Neural cell (in vitro differentiated cells): ENCODE data around the gene CMBL. TPM values are rescaled to one million over a fixed set of nuclear protein-coding genes. Genes with fewer than 3 reads are reported as not detected.

Experiments
- H2AFZ ChIP-seq: fragments of 200-600, 300-800 bp; sonication (generic), shearing (Covaris generic); 2 replicates; pipeline ENCODE4 v1.6.0; 2014; ENCODE audit warnings: low read depth, mild to moderate bottlenecking, antibody characterized with exemption, low read length, moderate library complexity
- H3F3A ChIP-seq: fragments of 200-600 bp; shearing (Covaris generic); 2 replicates; pipeline ENCODE4 v1.6.1; 2016; ENCODE audit warnings: mild to moderate bottlenecking, moderate library complexity, mixed read lengths, antibody characterized with exemption, low read length; ENCODE audit not compliant: insufficient read depth, poor library complexity, severe bottlenecking
- H3K27ac ChIP-seq: fragments of 200-600, 300-800 bp; sonication (generic), shearing (Covaris generic); 2 replicates; pipeline ENCODE4 v1.5.1; 2014; ENCODE audit warnings: mild to moderate bottlenecking, low read length, moderate library complexity
- H3K27me3 ChIP-seq: fragments of 300-800, 200-600 bp; sonication (generic), shearing (Covaris generic); 2 replicates; pipeline ENCODE4 v1.6.0; 2014; ENCODE audit warnings: mild to moderate bottlenecking, low read depth, low read length, moderate library complexity; ENCODE audit not compliant: insufficient read depth
- H3K36me3 ChIP-seq: fragments of 300-800, 200-600 bp; sonication (generic), shearing (Covaris generic); 2 replicates; pipeline ENCODE4 v1.5.1; 2014; ENCODE audit warnings: mild to moderate bottlenecking, antibody characterized with exemption, low read length, moderate library complexity; ENCODE audit not compliant: insufficient read depth
- H3K4me2 ChIP-seq: fragments of 300-800, 200-600 bp; sonication (generic), shearing (Covaris generic); 2 replicates; pipeline ENCODE4 v1.6.0; 2014; ENCODE audit warnings: mild to moderate bottlenecking, low read length
- H3K4me3 ChIP-seq: fragments of 300-800, 200-600 bp; sonication (generic), shearing (Covaris generic); 2 replicates; pipeline ENCODE4 v1.5.1; 2014; ENCODE audit warnings: mild to moderate bottlenecking, low read length, moderate library complexity
- H3K79me2 ChIP-seq: fragments of 200-600 bp; shearing (Covaris generic); replicated peaks from 2 replicates; pipeline ENCODE4 v1.6.0; 2014; ENCODE audit warnings: mild to moderate bottlenecking, low read length, moderate library complexity; ENCODE audit not compliant: insufficient read depth
- H3K9ac ChIP-seq: fragments of 300-800, 200-600 bp; sonication (generic), shearing (Covaris generic); 2 replicates; pipeline ENCODE4 v1.6.1; 2016; ENCODE audit warnings: mild to moderate bottlenecking, low read length, mixed read lengths
- H3K9me2 ChIP-seq: fragments of 200-600 bp; shearing (Covaris generic); 2 replicates; pipeline ENCODE4 v1.6.1; 2016; ENCODE audit warnings: mild to moderate bottlenecking, low read length, mixed read lengths; ENCODE audit not compliant: insufficient read depth
- H3K9me3 ChIP-seq: fragments of 200-600, 300-800 bp; sonication (generic), shearing (Covaris generic); 2 replicates; pipeline ENCODE4 v1.6.1; 2016; ENCODE audit warnings: mild to moderate bottlenecking, mixed run types, low read length, moderate library complexity, mixed read lengths
- H4K20me1 ChIP-seq: fragments of 200-600 bp; shearing (Covaris generic); 2 replicates; pipeline ENCODE4 v1.6.1; 2016; ENCODE audit warnings: mild to moderate bottlenecking, mixed run types; ENCODE audit not compliant: insufficient read depth
- CTCF ChIP-seq: fragments of 450-650 bp; IDR thresholded peaks from 2 replicates; pipeline ENCODE4 v1.5.1; 2014; ENCODE audit warnings: antibody characterized with exemption, mild to moderate bottlenecking, moderate library complexity; ENCODE audit not compliant: poor library complexity, severe bottlenecking
- EP300 ChIP-seq: fragments of 450-650 bp; conservative IDR thresholded peaks from 2 replicates; pipeline ENCODE4 v1.6.1; 2014; ENCODE audit warnings: antibody characterized with exemption, mild to moderate bottlenecking, moderate library complexity; ENCODE audit not compliant: poor library complexity, severe bottlenecking
- EZH2 ChIP-seq: fragments of 200-600, 300-800 bp; shearing (Covaris generic), sonication (generic); IDR thresholded peaks from 2 replicates; pipeline ENCODE4 v1.6.1; 2014; ENCODE audit warnings: antibody characterized with exemption, low read length, borderline replicate concordance, mild to moderate bottlenecking; ENCODE audit not compliant: insufficient read depth, poor library complexity, severe bottlenecking
- MXI1 ChIP-seq: fragments of 450-650 bp; conservative IDR thresholded peaks from 2 replicates; pipeline ENCODE4 v1.6.1; 2014; ENCODE audit warnings: antibody characterized with exemption, mild to moderate bottlenecking; ENCODE audit not compliant: poor library complexity, severe bottlenecking
- POLR2AphosphoS5 ChIP-seq: IDR thresholded peaks from 2 replicates; pipeline ENCODE4 v1.6.1; 2012
- RAD21 ChIP-seq: fragments of 450-650 bp; conservative IDR thresholded peaks from 2 replicates; pipeline ENCODE4 v1.6.1; 2014; ENCODE audit warnings: antibody characterized with exemption, mild to moderate bottlenecking, moderate library complexity
- REST ChIP-seq: IDR thresholded peaks from 2 replicates; pipeline ENCODE4 v1.6.1; 2012; ENCODE audit warnings: borderline replicate concordance
- SMC3 ChIP-seq: fragments of 450-650 bp; conservative IDR thresholded peaks from 2 replicates; pipeline ENCODE4 v1.6.1; 2014; ENCODE audit warnings: antibody characterized with exemption, mild to moderate bottlenecking, moderate library complexity; ENCODE audit not compliant: poor library complexity
- TAF1 ChIP-seq: IDR thresholded peaks from 2 replicates; pipeline ENCODE4 v1.6.1; 2012; ENCODE audit warnings: low read depth
- polyA plus RNA-seq: library from polyadenylated mRNA; depleted of rRNA; stranded (reverse); fragments of >200 nt; gene quantifications from 2 replicates; pipeline ENCODE4 v1.2.3, GENCODE V29; 2014

CMBL gene
- polyA plus RNA-seq, 1 donor from 2014 or later = 0.58 TPM

DNA sequence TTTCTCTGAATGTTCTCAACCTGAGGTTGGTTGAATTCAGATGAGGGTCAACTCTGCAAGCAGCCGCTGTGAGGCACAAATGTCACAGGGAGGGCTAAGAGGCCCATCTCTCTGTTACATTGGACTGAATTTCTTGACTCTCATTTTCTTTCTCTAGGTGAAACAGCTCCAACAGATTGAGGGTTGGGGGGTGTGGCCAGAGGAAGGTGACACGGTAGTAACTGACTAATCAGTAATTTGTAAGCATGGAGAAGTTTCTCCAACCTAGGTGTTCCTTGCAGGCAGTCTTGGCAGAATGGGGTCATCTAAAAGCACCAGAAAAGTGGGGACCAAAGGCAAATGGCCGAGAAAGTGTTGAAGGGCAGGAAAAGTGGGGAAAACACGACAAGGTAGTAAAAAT lies 40.9 kb downstream of the CMBL start:
- Histone ChIP-seq H3F3A (no peaks in the 10 kb centered on the region), H3K27ac (no peak overlapping the region), H3K4me3 (no peak overlapping the region), H3K9me2 (no peaks in the 10 kb centered on the region), H2AFZ (no peak overlapping the region), H3K4me2 (no peak overlapping the region), H3K36me3 (no peaks in the 10 kb centered on the region), H3K79me2 (no peaks in the 10 kb centered on the region), H3K27me3 (no peaks in the 10 kb centered on the region), H3K9ac (no peak overlapping the region), H3K9me3 (no peaks in the 10 kb centered on the region), H4K20me1 (no peaks in the 10 kb centered on the region)
- TF ChIP-seq EP300 (no peak), RAD21 (no peak), MXI1 (no peak), REST (no peak), CTCF (no peak), POLR2AphosphoS5 (no peak), SMC3 (no peak), EZH2 (no peak), TAF1 (no peak)

DNA sequence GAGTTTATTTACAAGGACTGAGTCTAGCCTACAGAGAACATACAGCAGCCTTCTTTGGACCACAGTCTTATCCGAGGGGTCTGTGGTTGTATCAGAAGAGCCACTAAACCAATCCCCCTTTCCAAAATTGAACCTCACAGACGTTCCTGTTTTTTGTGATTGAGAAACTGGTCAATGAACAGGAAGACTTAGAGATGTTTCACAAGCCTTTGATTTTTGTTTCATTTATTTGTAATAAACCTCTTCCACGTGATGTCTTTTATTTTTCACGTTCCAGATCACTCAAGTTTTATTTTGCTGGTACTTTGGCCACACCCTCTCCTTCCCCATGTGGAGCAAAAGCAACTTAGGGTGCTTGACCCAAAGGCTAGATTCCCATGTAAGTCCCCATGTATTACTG lies 41.6 kb downstream of the CMBL start:
- no peak overlapping the region for H3K4me2 ChIP-seq
- no peaks in the 10 kb centered on the region for H3K36me3 ChIP-seq
- no peak overlapping the region for H2AFZ ChIP-seq
- no peaks in the 10 kb centered on the region for H3K27me3 ChIP-seq
- H3K4me3 ChIP-seq = no peak overlapping the region
- no peaks in the 10 kb centered on the region for H3K79me2 ChIP-seq
- H4K20me1 ChIP-seq = no peaks in the 10 kb centered on the region
- no peak overlapping the region for H3K27ac ChIP-seq
- no peaks in the 10 kb centered on the region for H3K9me2 ChIP-seq
- TF ChIP-seq MXI1 (no peak), POLR2AphosphoS5 (no peak), RAD21 (no peak), SMC3 (no peak), EP300 (no peak), REST (no peak), CTCF (no peak), TAF1 (no peak), EZH2 (no peak)
- H3K9me3 ChIP-seq = no peaks in the 10 kb centered on the region
- no peaks in the 10 kb centered on the region for H3F3A ChIP-seq
- no peak overlapping the region for H3K9ac ChIP-seq
